ENCODE measurements around the gene ARFGEF3. TPM values are rescaled to one million over a fixed set of nuclear protein-coding genes. Genes with fewer than 3 reads are reported as not detected.

The ARFGEF3 gene
- total RNA-seq, 2 donors from 2014 or later = 1.1 to 1.4 TPM

GRCh38 chr6:138225953-138226352 lies 64.2 kb downstream of the ARFGEF3 start:
- Histone ChIP-seq H3K27me3 (replicated peaks; ENCODE audit: insufficient read depth) (no peaks in the 10 kb centered on the region), H3K4me3 (no peak overlapping the region), H3K36me3 (no peaks in the 10 kb centered on the region), H3K4me1 (ENCODE audit: control insufficient read depth in 1 of 2, low read depth in 2 of 2) (no peaks in the 10 kb centered on the region), H3K9me3 (no peaks in the 10 kb centered on the region), H3K27ac (no peak overlapping the region)
- DNase-seq (ENCODE audit: low spot score) = no peak
- ATAC-seq (ENCODE audit: insufficient number of reproducible peaks, low FRiP score, low read depth) = no peak
- no peak for TF ChIP-seq CTCF (IDR thresholded peaks at IDR 0.05)

GRCh38 chr6:138226700-138227315 lies 65.1 kb downstream of the ARFGEF3 start:
- Histone ChIP-seq H3K9me3 (no peaks in the 10 kb centered on the region), H3K36me3 (no peaks in the 10 kb centered on the region), H3K4me3 (no peak overlapping the region), H3K4me1 (ENCODE audit: control insufficient read depth in 1 of 2, low read depth in 2 of 2) (no peaks in the 10 kb centered on the region), H3K27me3 (replicated peaks; ENCODE audit: insufficient read depth) (no peaks in the 10 kb centered on the region), H3K27ac (no peak overlapping the region)
- no peak for TF ChIP-seq CTCF (IDR thresholded peaks at IDR 0.05)
- ATAC-seq (ENCODE audit: insufficient number of reproducible peaks, low FRiP score, low read depth) = no peak
- DNase-seq (ENCODE audit: low spot score) = no peak

- H3K9me3 ChIP-seq = no peaks in the 10 kb centered on the region
- H3K4me3 ChIP-seq = no peak overlapping the region
- no peaks in the 10 kb centered on the region for H3K36me3 ChIP-seq
- no peak for TF ChIP-seq CTCF (IDR thresholded peaks at IDR 0.05)
- no peak for ATAC-seq (ENCODE audit: insufficient number of reproducible peaks, low FRiP score, low read depth)
- no peaks in the 10 kb centered on the region for H3K27me3 ChIP-seq (replicated peaks; ENCODE audit: insufficient read depth)
- no peak overlapping the region for H3K27ac ChIP-seq
- DNase-seq (ENCODE audit: low spot score) = no peak
- no peaks in the 10 kb centered on the region for H3K4me1 ChIP-seq (ENCODE audit: control insufficient read depth in 1 of 2, low read depth in 2 of 2)
Measured at GRCh38 chr6:138227316-138227781, 65.6 kb downstream of the ARFGEF3 start.

- Histone ChIP-seq H3K36me3 (no peaks in the 10 kb centered on the region), H3K27ac (no peak overlapping the region), H3K9me3 (no peaks in the 10 kb centered on the region), H3K4me1 (ENCODE audit: control insufficient read depth in 1 of 2, low read depth in 2 of 2) (no peaks in the 10 kb centered on the region), H3K27me3 (replicated peaks; ENCODE audit: insufficient read depth) (no peaks in the 10 kb centered on the region), H3K4me3 (no peak overlapping the region)
- no peak for TF ChIP-seq CTCF (IDR thresholded peaks at IDR 0.05)
- DNase-seq (ENCODE audit: low spot score) (no peak), ATAC-seq (ENCODE audit: insufficient number of reproducible peaks, low FRiP score, low read depth) (no peak)
Measured at GRCh38 chr6:138229072-138229471, 67.3 kb downstream of the ARFGEF3 start.

- no peak for DNase-seq (ENCODE audit: low spot score)
- no peak for TF ChIP-seq CTCF (IDR thresholded peaks at IDR 0.05)
- Histone ChIP-seq H3K9me3 (no peaks in the 10 kb centered on the region), H3K4me3 (no peak overlapping the region), H3K27ac (no peak overlapping the region), H3K4me1 (ENCODE audit: control insufficient read depth in 1 of 2, low read depth in 2 of 2) (no peaks in the 10 kb centered on the region), H3K36me3 (no peaks in the 10 kb centered on the region), H3K27me3 (replicated peaks; ENCODE audit: insufficient read depth) (no peaks in the 10 kb centered on the region)
- no peak for ATAC-seq (ENCODE audit: insufficient number of reproducible peaks, low FRiP score, low read depth)
Measured at GRCh38 chr6:138229663-138230179, 68.0 kb downstream of the ARFGEF3 start.

Data from thoracic aorta (tissue), 2 donors.